Body of pancreas (tissue), 4 donors: Measurements from ENCODE around the gene E2F2. TPM values are rescaled to one million over a fixed set of nuclear protein-coding genes. Genes with fewer than 3 reads are reported as not detected.

Experiments used
- ATAC-seq: fragments of 150-250 bp; one replicate; pipeline ENCODE4 v1.9.1; 2016
- DNase-seq, 4 donors: peaks; one replicate each; pipeline ENCODE4 v3.0.0-alpha.2; 2019
- H3K27ac ChIP-seq, 4 donors: fragments of 200-600 bp; sonication (generic); 1 replicate in 3 of 4; 2 replicates in 1 of 4; pipeline versions ENCODE4 v1.5.1 to v1.6.1; 2016 to 2019; ENCODE audit warnings: mild to moderate bottlenecking in 1 of 4, mixed read lengths in 1 of 4, moderate library complexity in 1 of 4
- H3K27me3 ChIP-seq, 2 donors: fragments of 200-600 bp; sonication (generic); one replicate each; pipeline ENCODE4 v1.6.0; 2016; ENCODE audit warnings: mild to moderate bottlenecking in 1 of 2
- H3K36me3 ChIP-seq, 2 donors: fragments of 200-600 bp; sonication (generic); replicated peaks in 1 of 2; 2 replicates each; pipeline ENCODE4 v1.5.1; 2016; ENCODE audit warnings: low read depth in 2 of 2; ENCODE audit not compliant: insufficient read depth in 1 of 2
- H3K4me1 ChIP-seq: fragments of 200-600 bp; sonication (generic); one replicate; pipeline ENCODE4 v1.6.0; 2016
- H3K4me3 ChIP-seq, 2 donors: fragments of 200-600 bp; sonication (generic); 1 replicate in 1 of 2; 2 replicates in 1 of 2; pipeline ENCODE4 v1.5.1; 2016 to 2019
- H3K9me3 ChIP-seq, 3 donors: fragments of 200-600 bp; sonication (generic); 1 replicate in 2 of 3; 2 replicates in 1 of 3; pipeline ENCODE4 v1.5.1; 2016
- CTCF ChIP-seq, 7 experiments: fragments of 450-650 bp in 4 of 7; fragments of 200-600 bp in 3 of 7; sonication (generic) in 3 of 7; IDR thresholded peaks; one replicate each; pipeline ENCODE4 v1.5.1; 2016 to 2019; ENCODE audit warnings: antibody characterized with exemption in 7 of 7
- POLR2A ChIP-seq, 3 donors: fragments of 450-650 bp; IDR thresholded peaks; one replicate each; pipeline ENCODE4 v1.6.1; 2016; ENCODE audit warnings: antibody characterized with exemption in 3 of 3, mild to moderate bottlenecking in 2 of 3
- WGBS, 2 donors: methylation state at CpG; one replicate each; pipeline ENCODE4 v1.1.5; 2017; 5-methylcytosine and 5-hydroxymethylcytosine counted together
- intact Hi-C: fragments of 100-400 bp; cut with DNase I; formaldehyde crosslinking; loops from one replicate; pipeline ENCODE4 v1.15.1; 2023
- total RNA-seq, 2 donors: library from RNA; depleted of rRNA; stranded (reverse); fragments of >200 nt; gene quantifications; one replicate each; pipeline ENCODE4 v1.1.0, GENCODE V29; 2016

The E2F2 gene
- total RNA-seq, 2 donors from 2014 or later, result under 0.01 TPM; not detected in 1

GRCh38 chr1:23559136-23559984 lies 28.3 kb upstream of the E2F2 start, which contains the start of gene ID3:
TSS of gene ID3 (minus strand) at chr1:23559501. CDS start at chr1:23559426, 75 bp downstream.
- no peak for TF ChIP-seq CTCF (IDR thresholded peaks at IDR 0.05)
- peak; percentile 99 to 100 (median 99) for TF ChIP-seq POLR2A (IDR thresholded peaks at IDR 0.05)
- DNase-seq, result peak; percentile 97 to 98 (median 98)
- intact Hi-C loops, result no loop called here
- WGBS, 2 donors, result 1% methylated on average over 23 to 57 of the region's 57 CpGs
- no peaks in the 10 kb centered on the region for H3K36me3 ChIP-seq
- peaks cover 85% of the 10 kb centered on the region for H3K4me1 ChIP-seq
- peak within 1 kb of the TSS; percentile 90 to 94 (median 92) for H3K27ac ChIP-seq
- H3K4me3 ChIP-seq, result peak within 1 kb of the TSS; percentile 59 to 66
- H3K27me3 ChIP-seq, result no peaks in the 10 kb centered on the region
- peak; percentile 62 for ATAC-seq
- H3K9me3 ChIP-seq, result no peaks in the 10 kb centered on the region

GRCh38 chr1:23558872-23559135 lies 27.8 kb upstream of the E2F2 start:
- no peaks in the 10 kb centered on the region for H3K9me3 ChIP-seq
- TF ChIP-seq CTCF (IDR thresholded peaks at IDR 0.05) (no peak), POLR2A (IDR thresholded peaks at IDR 0.05) (no peak)
- H3K4me1 ChIP-seq, result peaks cover 86% of the 10 kb centered on the region
- H3K4me3 ChIP-seq, result peak overlapping the region; percentile 59 to 66
- ATAC-seq (no peak), DNase-seq (no peak)
- intact Hi-C loops, result no loop called here
- H3K27me3 ChIP-seq, result no peaks in the 10 kb centered on the region
- H3K27ac ChIP-seq, result peak overlapping the region; percentile 90 to 94 (median 92)
- 1 to 8% methylated on average over 14 of the region's 14 CpGs for WGBS, 2 donors
- no peaks in the 10 kb centered on the region for H3K36me3 ChIP-seq

- 5 to 12% methylated on average over 23 to 34 of the region's 34 CpGs for WGBS, 2 donors
- ATAC-seq, result peak; percentile 31
- Histone ChIP-seq H3K4me3 (peak overlapping the region; percentile 59 to 66), H3K36me3 (no peaks in the 10 kb centered on the region), H3K27ac (peak overlapping the region; percentile 90 to 94 (median 92)), H3K4me1 (peaks cover 84% of the 10 kb centered on the region), H3K9me3 (no peaks in the 10 kb centered on the region), H3K27me3 (no peaks in the 10 kb centered on the region)
- peak; percentile 90 to 95 (median 94) for DNase-seq
- intact Hi-C loops, result no loop called here
- TF ChIP-seq POLR2A (IDR thresholded peaks at IDR 0.05) (peak; percentile 97), CTCF (IDR thresholded peaks at IDR 0.05) (no peak)
These were observed 27.3 kb upstream of the E2F2 start for GRCh38 chr1:23558140-23558871.

GRCh38 chr1:23557471-23558124 lies 26.6 kb upstream of the E2F2 start:
- H3K27ac ChIP-seq, result peak overlapping the region; percentile 90 to 94 (median 92)
- DNase-seq (no peak), ATAC-seq (no peak)
- no peaks in the 10 kb centered on the region for H3K9me3 ChIP-seq
- 31 to 38% methylated on average over 8 of the region's 8 CpGs for whole genome bisulfite sequencing, 2 donors
- no peaks in the 10 kb centered on the region for H3K36me3 ChIP-seq
- intact Hi-C loops, result no loop called here
- peak overlapping the region in 1 of 2 donors; percentile 66 for H3K4me3 ChIP-seq
- peaks cover 77% of the 10 kb centered on the region for H3K4me1 ChIP-seq
- TF ChIP-seq POLR2A (IDR thresholded peaks at IDR 0.05), result no peak
- no peaks in the 10 kb centered on the region for H3K27me3 ChIP-seq
